Fibroblast of the conjunctiva (primary cell): ENCODE measurements around the gene MYH10.
A peak's percentile ranks its signal among the peaks of the same experiment; 100 is the strongest.

Experiments
- DNase-seq: peaks from one replicate; pipeline ENCODE4 v3.0.0-alpha.2; 2010; ENCODE audit warnings: low read depth

The MYH10 gene

GRCh38 chr17:8649157-8650118, 18.9 kb upstream of the MYH10 start:
- peak; percentile 86 for DNase-seq

GRCh38 chr17:8647956-8648355, 17.4 kb upstream of the MYH10 start:
- DNase-seq = no peak

- no peak for DNase-seq
Observed at GRCh38 chr17:8647202-8647601, 16.7 kb upstream of the MYH10 start.

- no peak for DNase-seq
Observed at GRCh38 chr17:8644507-8644902, 14.0 kb upstream of the MYH10 start.

GRCh38 chr17:8643855-8644506, 13.5 kb upstream of the MYH10 start:
- no peak for DNase-seq

- no peak for DNase-seq
Observed at GRCh38 chr17:8639709-8640108, 9.2 kb upstream of the MYH10 start.

- DNase-seq = no peak
Observed at GRCh38 chr17:8632061-8632460, 1.5 kb upstream of the MYH10 start.

GRCh38 chr17:8631554-8631877, 991 bp upstream of the MYH10 start:
- DNase-seq = no peak

GRCh38 chr17:8630802-8631553, 453 bp upstream of the MYH10 start:
- peak; percentile 98 for DNase-seq

GRCh38 chr17:8629371-8630226, 926 bp downstream of the MYH10 start:
- no peak for DNase-seq

GRCh38 chr17:8628609-8629169, 1.8 kb downstream of the MYH10 start:
- DNase-seq = no peak

- DNase-seq = no peak
Observed at GRCh38 chr17:8628172-8628571, 2.4 kb downstream of the MYH10 start.

- no peak for DNase-seq
Observed at GRCh38 chr17:8623591-8623990, 6.9 kb downstream of the MYH10 start.

- no peak for DNase-seq
Observed at GRCh38 chr17:8622191-8622590, 8.3 kb downstream of the MYH10 start.

GRCh38 chr17:8621585-8621984, 8.9 kb downstream of the MYH10 start:
- DNase-seq = no peak

GRCh38 chr17:8619294-8619693, 11.2 kb downstream of the MYH10 start:
- no peak for DNase-seq

- no peak for DNase-seq
Observed at GRCh38 chr17:8618825-8619224, 11.7 kb downstream of the MYH10 start.

- DNase-seq = no peak
Observed at GRCh38 chr17:8614988-8615387, 15.5 kb downstream of the MYH10 start.

GRCh38 chr17:8611619-8612298, 18.8 kb downstream of the MYH10 start:
- no peak for DNase-seq

- peak; percentile 61 for DNase-seq
Observed at GRCh38 chr17:8611137-8611536, 19.4 kb downstream of the MYH10 start.

GRCh38 chr17:8610558-8610957, 20.0 kb downstream of the MYH10 start:
- no peak for DNase-seq
